Brain microvascular endothelial cell (primary cell): ENCODE results near the gene LCN15.

Experiments used
- DNase-seq: peaks from one replicate; pipeline ENCODE4 v3.0.0-alpha.2; 2020
- H3K27ac ChIP-seq: fragments of 250-450 bp; sonication (Bioruptor Pico); 2 replicates; pipeline ENCODE4 v1.5.1; 2020; ENCODE audit warnings: mild to moderate bottlenecking, moderate library complexity
- H3K27me3 ChIP-seq: fragments of 250-450 bp; sonication (Bioruptor Pico); replicated peaks from 2 replicates; pipeline ENCODE4 v1.5.1; 2020; ENCODE audit warnings: mild to moderate bottlenecking
- H3K36me3 ChIP-seq: fragments of 250-450 bp; sonication (Bioruptor Pico); replicated peaks from 2 replicates; pipeline ENCODE4 v1.5.1; 2020; ENCODE audit warnings: mild to moderate bottlenecking
- H3K4me3 ChIP-seq: 2 replicates; pipeline ENCODE4 v1.5.1; 2011; ENCODE audit warnings: low read depth, mild to moderate bottlenecking, control low read depth, low read length, moderate library complexity
- CTCF ChIP-seq: IDR thresholded peaks from 2 replicates; pipeline ENCODE4 v1.5.1; 2011; ENCODE audit warnings: low read depth, mild to moderate bottlenecking, moderate library complexity, low read length, control low read depth, inconsistent platforms; ENCODE audit errors: missing control alignments
- in situ Hi-C: cut with HindIII; loops from 2 replicates; pipeline ENCODE4 v1.10.0; 2017; ENCODE audit warnings: low sequenced_read_pairs, low pct_ligation_motif_present

The LCN15 gene

GRCh38 chr9:136717399-136717798 is 46.9 kb downstream of the LCN15 start:
- H3K27ac ChIP-seq, result no peak overlapping the region
- H3K4me3 ChIP-seq, result no peak overlapping the region
- H3K36me3 ChIP-seq, result peaks cover under 1% of the 10 kb centered on the region
- in situ Hi-C loops, result no loop called here
- no peak for TF ChIP-seq CTCF
- no peak for DNase-seq
- no peaks in the 10 kb centered on the region for H3K27me3 ChIP-seq

- Histone ChIP-seq H3K36me3 (no peaks in the 10 kb centered on the region), H3K27me3 (no peaks in the 10 kb centered on the region), H3K4me3 (no peak overlapping the region), H3K27ac (no peak overlapping the region)
- in situ Hi-C loops, result no loop called here
- DNase-seq, result no peak
- TF ChIP-seq CTCF, result no peak
Observed at GRCh38 chr9:136714893-136715274, 49.4 kb downstream of the LCN15 start.

DNA sequence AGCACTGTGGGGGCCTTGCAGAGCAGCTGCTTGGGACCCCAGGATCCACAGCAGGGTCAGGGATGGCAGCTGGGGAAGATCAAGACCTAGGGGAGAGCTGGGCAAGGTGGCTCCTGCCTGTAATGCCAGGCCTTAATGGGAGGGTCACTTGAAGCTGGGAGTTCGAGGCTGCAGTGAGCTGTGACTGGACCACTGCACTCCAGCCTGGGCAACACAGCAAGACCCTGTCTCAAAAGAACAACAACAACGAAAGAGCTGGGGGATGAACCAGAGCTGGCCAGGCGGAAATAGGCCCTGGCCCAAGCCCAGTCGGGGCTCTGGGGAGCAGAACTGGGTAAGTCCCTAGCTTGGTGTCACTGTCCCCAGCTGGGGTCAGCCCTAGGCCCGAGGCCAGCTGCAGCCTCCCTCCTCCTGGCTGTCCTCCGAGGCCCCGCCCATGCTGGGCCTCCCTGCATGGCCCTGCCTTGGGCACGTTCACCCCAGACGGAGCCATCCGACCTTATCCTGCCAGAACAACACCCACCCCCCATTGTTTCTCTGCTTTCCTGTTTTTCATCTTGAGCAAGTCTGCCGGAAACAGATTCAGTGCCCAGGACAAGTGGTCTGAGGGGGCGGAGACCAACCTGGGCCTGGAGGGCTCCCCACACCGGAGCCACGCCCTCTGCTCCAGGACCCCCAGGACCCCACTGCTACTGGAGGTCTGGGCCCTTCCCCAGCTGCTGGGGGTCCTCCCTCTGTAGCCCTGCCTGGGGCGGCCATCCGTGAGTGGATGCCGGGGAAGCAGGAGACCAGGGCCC is 50.0 kb downstream of the LCN15 start:
- no peak overlapping the region for H3K4me3 ChIP-seq
- no peak for TF ChIP-seq CTCF
- no peaks in the 10 kb centered on the region for H3K36me3 ChIP-seq
- no peaks in the 10 kb centered on the region for H3K27me3 ChIP-seq
- DNase-seq, result no peak
- H3K27ac ChIP-seq, result no peak overlapping the region
- in situ Hi-C loops, result no loop called here

DNA sequence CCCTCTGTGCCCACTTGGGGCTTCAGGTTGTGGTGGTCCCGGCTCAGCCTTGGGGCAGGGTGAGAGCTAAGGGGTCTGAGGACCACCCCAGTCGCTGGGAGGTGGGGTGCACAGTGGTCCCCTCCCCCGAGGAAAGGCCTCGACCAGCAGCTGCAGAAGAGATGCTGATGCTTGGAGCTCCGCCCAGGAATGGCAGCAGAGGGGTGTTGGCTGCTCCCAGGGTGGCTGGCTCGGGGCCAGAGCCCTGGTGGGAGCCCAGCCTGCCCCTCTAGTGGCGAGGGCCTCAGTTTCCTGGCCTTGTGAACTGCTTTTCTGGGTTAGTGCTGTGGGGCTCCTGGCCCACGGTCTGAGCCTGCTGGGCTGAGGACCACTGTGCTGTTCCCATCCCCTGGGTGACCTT is 50.8 kb downstream of the LCN15 start:
- H3K27me3 ChIP-seq, result no peaks in the 10 kb centered on the region

GRCh38 chr9:136712690-136713544 is 51.4 kb downstream of the LCN15 start:
- no peak for DNase-seq
- H3K27ac ChIP-seq, result no peak overlapping the region
- in situ Hi-C loops, result no loop called here
- H3K27me3 ChIP-seq, result no peaks in the 10 kb centered on the region
- TF ChIP-seq CTCF, result no peak
- H3K36me3 ChIP-seq, result no peaks in the 10 kb centered on the region
- peak overlapping the region; percentile 20 for H3K4me3 ChIP-seq

More for the DNA sequence above, 50.8 kb downstream of the LCN15 start:
- H3K4me3 ChIP-seq, result no peak overlapping the region
- no peak overlapping the region for H3K27ac ChIP-seq
- no peaks in the 10 kb centered on the region for H3K36me3 ChIP-seq
- in situ Hi-C loops, result no loop called here
- no peak for TF ChIP-seq CTCF
- no peak for DNase-seq
